ENCODE measurements around the gene RANBP17. TPM values are rescaled to one million over a fixed set of nuclear protein-coding genes. Genes with fewer than 3 reads are reported as not detected.
A peak's percentile ranks its signal among the peaks of the same experiment; 100 is the strongest.

Gene RANBP17
- total RNA-seq (2011; cell fraction: chromatin; rRNA removed; ENCODE audit: low replicate concordance) = not detected in 2 replicates
- not detected in 2 replicates for total RNA-seq (2011; cell fraction: nucleolus; rRNA removed)
- not detected in 2 replicates for total RNA-seq (2011; cell fraction: nucleoplasm; rRNA removed)
- not detected in 2 replicates for total RNA-seq (2014; rRNA removed)
- not detected in 2 replicates for total RNA-seq (2014; rRNA removed; fragmentation: Illumina TruSeq; extraction: Trizol)
- total RNA-seq (2015; rRNA removed; fragmentation: Illumina TruSeq; extraction: Trizol) = not detected in 2 replicates
- 0.13 TPM in 1 of 2 replicates, not detected in the other for total RNA-seq (2021)
- polyA plus RNA-seq (2011; rRNA removed) = not detected in 2 replicates
- polyA plus RNA-seq (2011; cell fraction: cytosol; rRNA removed) = not detected in 2 replicates
- polyA plus RNA-seq (2011; cell fraction: nucleus; rRNA removed) = not detected in 2 replicates
- not detected in 2 replicates for polyA plus RNA-seq (2012)
- not detected in 2 replicates for polyA plus RNA-seq (2014; fragmentation: Illumina TruSeq; extraction: Trizol)
- not detected for polyA plus RNA-seq (2014; fragmentation: Nextera tagmentation; extraction: Ambion mirVana)
- polyA plus RNA-seq (2014; rRNA removed) = not detected in 2 replicates
- not detected in 2 replicates for polyA minus RNA-seq (2011; rRNA and poly(A)+ RNA removed)
- not detected in 2 replicates for polyA minus RNA-seq (2011; cell fraction: cytosol; rRNA and poly(A)+ RNA removed)
- not detected in 2 replicates for polyA minus RNA-seq (2011; cell fraction: nucleus; rRNA and poly(A)+ RNA removed)
- percentile 8 among the genes with signal in this experiment for Bru-seq, nascent RNA
- percentile 10 among the genes with signal in this experiment for BruChase-seq, experiment 1, labeled RNA remaining after a 2-hour chase
- BruChase-seq, experiment 2, labeled RNA remaining after a 6-hour chase = percentile 10 among the genes with signal in this experiment
- long read RNA-seq, experiment 1 = 0 reads
- long read RNA-seq, experiment 2 = 0 reads
- long read RNA-seq, experiment 3 = 0 reads

- ChIA-PET CTCF (ENCODE audit: low intra/inter-chr PET ratio) (no interaction called here), POLR2A (no interaction called here)
- H3K4me3 ChIP-seq = no peak within 1 kb of the TSS
- 51% methylated on average over 39 of the region's 102 CpGs for WGBS (ENCODE audit: insufficient coverage, low coverage, missing lambda C conversion rate)
- DNase-seq (ENCODE audit: extremely low read depth in 1 of 4, low spot score in 3 of 4) (no peak), FAIRE-seq (no peak), ATAC-seq (no peak)
- H2AFZ ChIP-seq (ENCODE audit: low read depth, low read length) = no peak within 1 kb of the TSS
- TF ChIP-seq KLF16 (IDR thresholded peaks at IDR 0.05) = no peak
- no peak for TF ChIP-seq HCFC1 (IDR thresholded peaks at IDR 0.05; ENCODE audit: low read depth, low read length)
- TF ChIP-seq POLR3A (IDR thresholded peaks at IDR 0.05; ENCODE audit: borderline replicate concordance, extremely low read depth, insufficient read depth, insufficient read length) = no peak
- TF ChIP-seq PRPF4 (IDR thresholded peaks at IDR 0.05; ENCODE audit: insufficient read depth, low read depth, low read length, poor library complexity, severe bottlenecking) = no peak
- TF ChIP-seq MITF (IDR thresholded peaks at IDR 0.05) = no peak
- TF ChIP-seq PRMT5 (CRISPR knock-in tag; IDR thresholded peaks at IDR 0.05) = no peak
- no peaks in the 10 kb centered on the region for H3K36me3 ChIP-seq (ENCODE audit: control insufficient read depth, insufficient read depth, low read length)
- H3K4me1 ChIP-seq (replicated peaks in 1 of 2; ENCODE audit: control insufficient read depth in 2 of 2, insufficient read depth in 2 of 2, low read length in 2 of 2) = no peaks in the 10 kb centered on the region
- in situ Hi-C loops (cut with MboI) = no loop called here
- BruUV-seq (replicated peaks) = no TSS peak
- no peak within 1 kb of the TSS for H3K4me2 ChIP-seq (ENCODE audit: insufficient read depth, low read length)
- no peaks in the 10 kb centered on the region for H3K27me3 ChIP-seq (ENCODE audit: control insufficient read depth in 2 of 2, insufficient read depth in 2 of 2, low read length in 2 of 2)
- H3K9me1 ChIP-seq (ENCODE audit: control insufficient read depth, insufficient read depth, low read length) = no peaks in the 10 kb centered on the region
- H3K9me3 ChIP-seq (replicated peaks; ENCODE audit: control insufficient read depth, insufficient read depth, low read depth, low read length) = no peaks in the 10 kb centered on the region
- no peaks in the 10 kb centered on the region for H4K20me1 ChIP-seq (replicated peaks; ENCODE audit: control insufficient read depth, insufficient read depth, low read length)
- no peaks in the 10 kb centered on the region for H3K79me2 ChIP-seq (ENCODE audit: control insufficient read depth, insufficient read depth, low read length)
- H3K9ac ChIP-seq (ENCODE audit: insufficient read depth in 1 of 2, low read depth in 2 of 2, low read length in 2 of 2) = no peak within 1 kb of the TSS
- H3K27ac ChIP-seq (ENCODE audit: extremely low read depth, low read depth, low read length) = no peak within 1 kb of the TSS
- intact Hi-C loops (cut with micrococcal nuclease) = no loop called here
These were observed at the start of gene RANBP17 for GRCh38 chr5:170861917-170862766. RANBP17 (plus strand) TSS chr5:170862018.

Data from K562 (cell line).